Epithelial cell of esophagus (primary cell): Measurements from ENCODE around the gene FOXL1.

Experiments used
- DNase-seq: peaks from one replicate; pipeline ENCODE4 v3.0.0; 2010; ENCODE audit warnings: low read depth
- H3K4me3 ChIP-seq: 2 replicates; pipeline ENCODE4 v1.5.1; 2011; ENCODE audit warnings: mild to moderate bottlenecking, low read length, control low read depth
- CTCF ChIP-seq: IDR thresholded peaks from 2 replicates; pipeline ENCODE4 v1.5.1; 2011; ENCODE audit warnings: low read depth, mild to moderate bottlenecking, low read length, control low read depth, inconsistent platforms; ENCODE audit not compliant: insufficient read depth; ENCODE audit errors: missing control alignments

The FOXL1 gene

GRCh38 chr16:86608301-86608747 lies 30.0 kb downstream of the FOXL1 start:
- H3K4me3 ChIP-seq = no peak overlapping the region
- DNase-seq = no peak
- TF ChIP-seq CTCF = no peak

- H3K4me3 ChIP-seq = no peak overlapping the region
- no peak for TF ChIP-seq CTCF
- DNase-seq = no peak
Measured at GRCh38 chr16:86609115-86609514, 30.8 kb downstream of the FOXL1 start.

DNA sequence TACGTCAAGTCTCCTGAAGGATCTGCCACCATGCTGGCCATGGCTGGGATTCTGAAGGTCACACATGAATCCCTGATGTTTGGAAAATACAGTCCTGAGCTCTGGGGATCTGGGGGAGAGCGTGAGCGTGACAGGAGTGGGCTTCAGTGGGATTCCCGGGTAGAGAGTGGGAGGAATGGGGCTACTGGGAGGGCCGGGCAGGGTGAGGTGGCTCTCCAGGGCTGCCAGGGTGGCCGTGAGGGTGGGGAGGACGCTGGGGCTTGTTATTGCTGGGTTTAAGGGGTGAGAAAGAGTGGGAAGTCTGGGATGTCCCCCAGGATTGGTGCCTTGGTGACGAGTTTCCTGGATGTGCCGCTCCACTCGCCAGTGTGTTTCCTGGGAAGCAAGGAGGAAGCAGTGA lies 31.3 kb downstream of the FOXL1 start:
- no peak for TF ChIP-seq CTCF
- no peak for DNase-seq
- H3K4me3 ChIP-seq = no peak overlapping the region

DNA sequence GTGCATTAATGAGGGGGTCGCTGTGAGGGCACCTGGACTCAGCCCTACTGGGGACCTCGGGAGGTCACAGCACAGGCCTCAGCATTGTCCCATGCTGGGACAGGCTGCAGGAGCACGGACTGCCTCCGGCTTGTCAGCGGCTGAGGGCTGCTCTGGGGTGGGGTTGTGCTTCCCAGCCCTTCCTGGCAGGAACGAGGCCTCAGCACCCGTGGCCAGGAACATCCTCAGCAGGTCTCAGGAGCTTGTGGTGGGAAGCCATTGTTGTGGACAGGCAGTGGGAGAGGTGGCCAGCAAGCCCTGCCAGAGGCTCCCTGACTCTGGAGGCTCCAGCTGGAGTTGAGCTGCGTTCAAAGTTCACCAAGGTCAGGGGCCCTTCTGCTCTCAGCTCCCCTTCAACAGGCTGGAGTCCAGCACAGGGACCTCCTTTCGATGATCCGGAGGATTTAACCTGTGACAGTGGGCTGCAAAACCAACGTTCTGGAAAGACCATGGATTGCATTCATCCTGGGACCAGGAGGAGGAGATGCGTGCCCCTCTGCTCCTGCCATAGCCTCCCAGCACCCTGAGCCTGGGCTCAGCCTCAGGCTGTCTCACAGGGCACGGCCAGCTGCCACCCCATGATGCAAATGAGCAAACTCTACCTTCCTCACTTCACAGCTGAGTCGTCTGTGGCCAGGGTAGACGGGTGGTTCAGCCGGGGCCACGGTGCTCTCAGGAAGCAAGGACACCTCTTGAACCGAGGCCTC lies 32.6 kb downstream of the FOXL1 start:
- no peak overlapping the region for H3K4me3 ChIP-seq
- no peak for DNase-seq
- TF ChIP-seq CTCF = no peak

- DNase-seq = no peak
- no peak overlapping the region for H3K4me3 ChIP-seq
- TF ChIP-seq CTCF = no peak
Measured at GRCh38 chr16:86611525-86611855, 33.1 kb downstream of the FOXL1 start.

DNA sequence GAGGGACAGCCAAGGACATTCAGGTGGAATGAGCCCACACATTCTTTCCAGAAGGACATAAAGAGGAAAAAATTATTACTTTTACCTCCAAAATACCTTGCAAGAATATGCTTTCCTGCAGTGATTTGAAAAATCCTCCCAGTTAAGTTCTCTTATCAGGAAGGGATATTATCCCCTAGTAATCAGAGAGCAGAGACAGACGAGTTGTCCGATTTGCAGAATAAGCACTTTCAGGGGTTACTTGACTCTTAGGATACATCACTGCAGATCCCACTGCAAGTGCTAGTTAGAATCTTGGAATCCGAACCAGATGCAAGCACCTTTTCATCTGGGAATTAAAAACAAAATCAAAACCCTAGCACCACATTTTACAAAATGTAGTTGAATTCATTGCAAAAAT lies 33.6 kb downstream of the FOXL1 start:
- H3K4me3 ChIP-seq = no peak overlapping the region
- TF ChIP-seq CTCF = no peak
- DNase-seq = no peak

DNA sequence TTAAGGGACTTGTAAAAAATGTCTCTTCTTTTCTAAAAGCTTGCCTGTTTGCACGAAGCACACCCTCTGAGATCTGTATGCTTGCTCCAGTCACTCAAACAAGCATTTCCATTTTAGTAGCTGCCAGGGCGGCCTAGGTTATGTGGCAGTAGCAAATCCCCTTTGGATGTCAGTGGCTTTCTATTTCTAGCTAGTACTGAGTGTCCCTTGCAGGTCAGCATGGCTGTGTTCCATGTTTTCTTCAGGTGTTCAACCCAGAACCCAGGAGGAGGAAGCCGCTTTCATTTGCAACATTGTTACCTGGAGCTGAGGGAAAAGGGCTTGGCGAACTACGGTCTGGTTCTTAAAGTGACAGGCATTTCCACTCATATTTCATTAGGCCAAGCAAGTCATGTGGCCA lies 36.4 kb downstream of the FOXL1 start:
- no peak for DNase-seq
- no peak for TF ChIP-seq CTCF
- H3K4me3 ChIP-seq = no peak overlapping the region
